K562 (cell line): ENCODE results near the gene IL6ST. TPM values are rescaled to one million over a fixed set of nuclear protein-coding genes. Genes with fewer than 3 reads are reported as not detected.
"Not testable (repeated sequence)": the region's sequence is repeated elsewhere in the genome, so short reads cannot be mapped to it uniquely, and the experiment has no call there.

Experiments used
- ATAC-seq: fragments of 200-7000 bp; cut with Tn5 transposase; 3 replicates; pipeline ENCODE4 v1.9.1; 2020; ENCODE audit warnings: moderate library complexity
- BruUV-seq: library from RNA; stranded (reverse); fragments of 400-500 nt; replicated peaks from 2 replicates; lab custom pipeline; 2021; lab: Mats Ljungman, UMichigan
- CTCF ChIA-PET: fragments of 300-600 bp; formaldehyde crosslinking; extraction: SDS; loops from one replicate; lab custom pipeline; 2021; ENCODE audit warnings: low intra/inter-chr PET ratio; lab: Yijun Ruan, JAX
- POLR2A ChIA-PET: fragments of 300-600, 350-650 bp; sonication (Branson Sonifier 250); formaldehyde crosslinking; extraction: SDS; loops from one replicate; lab custom pipeline; 2021; ENCODE audit warnings: antibody characterized with exemption, inconsistent platforms; lab: Yijun Ruan, JAX
- DNase-seq, 4 experiments: peaks; one replicate each; pipeline versions ENCODE4 v3.0.0 to v3.0.0-alpha.2; 2011 to 2018; ENCODE audit warnings: low spot score in 3 of 4, mixed read lengths in 3 of 4; ENCODE audit errors: extremely low read depth in 1 of 4
- FAIRE-seq: peaks from 2 replicates; lab custom pipeline; 2011; peaks lifted over from hg19 to GRCh38; lab: Jason Lieb, UNC
- H2AFZ ChIP-seq: 2 replicates; pipeline ENCODE4 v1.6.0; 2011; ENCODE audit warnings: low read depth, low read length, control low read depth, inconsistent platforms
- H3K27ac ChIP-seq: fragments of 200-600 bp; 3 replicates; pipeline ENCODE4 v1.8.0; 2011; ENCODE audit warnings: low read depth, mild to moderate bottlenecking, control low read depth, inconsistent platforms, low read length, moderate library complexity, mixed read lengths; ENCODE audit errors: extremely low read depth
- H3K27me3 ChIP-seq, 2 experiments: fragments of 300-600 bp in 1 of 2; 2 replicates in 1 of 2; 3 replicates in 1 of 2; pipeline versions ENCODE4 v1.6.0 to v1.8.0; 2011; ENCODE audit warnings: inconsistent platforms in 2 of 2, low read length in 2 of 2, mild to moderate bottlenecking in 1 of 2, mixed read lengths in 1 of 2, moderate library complexity in 1 of 2; ENCODE audit not compliant: control insufficient read depth in 2 of 2, insufficient read depth in 2 of 2
- H3K36me3 ChIP-seq: fragments of 300-600 bp; 3 replicates; pipeline ENCODE4 v1.8.0; 2011; ENCODE audit warnings: mild to moderate bottlenecking, low read length, inconsistent platforms; ENCODE audit not compliant: control insufficient read depth, insufficient read depth
- H3K4me1 ChIP-seq, 2 experiments: fragments of 200-600 bp in 1 of 2; replicated peaks in 1 of 2; 2 replicates in 1 of 2; 3 replicates in 1 of 2; pipeline versions ENCODE4 v1.5.1 to v1.8.0; 2011; ENCODE audit warnings: inconsistent platforms in 2 of 2, low read length in 2 of 2, mild to moderate bottlenecking in 1 of 2, mixed read lengths in 1 of 2, moderate library complexity in 1 of 2; ENCODE audit not compliant: control insufficient read depth in 2 of 2, insufficient read depth in 2 of 2
- H3K4me2 ChIP-seq: 2 replicates; pipeline ENCODE4 v1.6.1; 2011; ENCODE audit warnings: low read length, control low read depth, inconsistent platforms, mixed read lengths; ENCODE audit not compliant: insufficient read depth
- H3K4me3 ChIP-seq: fragments of 200-600 bp; sonication (generic), shearing (Covaris generic); 2 replicates; pipeline ENCODE4 v1.5.1; 2016; ENCODE audit warnings: control low read depth, inconsistent platforms
- H3K79me2 ChIP-seq: fragments of 200-600 bp; 3 replicates; pipeline ENCODE4 v1.8.0; 2011; ENCODE audit warnings: low read length, inconsistent platforms; ENCODE audit not compliant: control insufficient read depth, insufficient read depth
- H3K9ac ChIP-seq, 2 experiments: 2 replicates each; pipeline versions ENCODE4 v1.6.0 to v1.6.1; 2011; ENCODE audit warnings: low read depth in 2 of 2, low read length in 2 of 2, control low read depth in 1 of 2, inconsistent platforms in 1 of 2, mild to moderate bottlenecking in 1 of 2, mixed read lengths in 1 of 2; ENCODE audit not compliant: insufficient read depth in 1 of 2
- H3K9me1 ChIP-seq: one replicate; pipeline ENCODE4 v1.6.0; 2011; ENCODE audit warnings: inconsistent platforms, mild to moderate bottlenecking, low read length, moderate library complexity; ENCODE audit not compliant: control insufficient read depth, insufficient read depth
- H3K9me3 ChIP-seq: replicated peaks from 2 replicates; pipeline ENCODE4 v1.5.1; 2011; ENCODE audit warnings: low read depth, low read length, inconsistent platforms; ENCODE audit not compliant: control insufficient read depth, insufficient read depth
- H4K20me1 ChIP-seq: replicated peaks from 2 replicates; pipeline ENCODE4 v1.6.1; 2011; ENCODE audit warnings: low read length, inconsistent platforms, mixed read lengths; ENCODE audit not compliant: control insufficient read depth, insufficient read depth
- WGBS: fragments of 100-300 bp; shearing (Covaris generic); methylation state at CpG from one replicate; pipeline ENCODE4 v1.1.6; 2016; ENCODE audit warnings: low coverage, mixed read lengths; ENCODE audit not compliant: insufficient coverage; ENCODE audit errors: missing lambda C conversion rate; 5-methylcytosine and 5-hydroxymethylcytosine counted together
- in situ Hi-C: fragments of 300-500 bp; cut with MboI; formaldehyde crosslinking; loops from 4 replicates; pipeline ENCODE4 v1.15.0; 2018; ENCODE audit warnings: inconsistent platforms, mixed read lengths
- intact Hi-C: fragments of 100-400 bp; cut with micrococcal nuclease; formaldehyde crosslinking; loops from 2 replicates; pipeline ENCODE4 v1.14.2; 2022
- polyA plus RNA-seq, 8 experiments: library from polyadenylated mRNA; depleted of rRNA in 4 of 8; stranded (reverse) in 5 of 8; unstranded in 3 of 8; fragments of >200 nt; fragmentation: Nextera tagmentation in 2 of 8; fragmentation: Illumina TruSeq in 1 of 8; extraction: Ambion mirVana in 2 of 8; extraction: Trizol in 1 of 8; gene quantifications; 2 replicates each; pipeline versions ENCODE4 v1.2.1 to v1.2.3, GENCODE V29; 2011 to 2014; ENCODE audit warnings: inconsistent platforms in 1 of 8, missing spikeins in 1 of 8
- total RNA-seq, 7 experiments: library from RNA; depleted of rRNA in 6 of 7; stranded (reverse); fragments of >200 nt in 6 of 7; fragmentation: Illumina TruSeq in 2 of 7; extraction: Trizol in 2 of 7; gene quantifications; 2 replicates each; pipeline versions ENCODE4 v1.2.1 to v1.2.3, GENCODE V29; 2011 to 2021; ENCODE audit warnings: low replicate concordance in 1 of 7

IL6ST gene
- total and polyA plus RNA-seq, 9 of the 15 experiments (the other 6 are each of a cell fraction or from before 2014, with no cell fraction given) = 2.0 to 27.0 (median 7.9) TPM

DNA sequence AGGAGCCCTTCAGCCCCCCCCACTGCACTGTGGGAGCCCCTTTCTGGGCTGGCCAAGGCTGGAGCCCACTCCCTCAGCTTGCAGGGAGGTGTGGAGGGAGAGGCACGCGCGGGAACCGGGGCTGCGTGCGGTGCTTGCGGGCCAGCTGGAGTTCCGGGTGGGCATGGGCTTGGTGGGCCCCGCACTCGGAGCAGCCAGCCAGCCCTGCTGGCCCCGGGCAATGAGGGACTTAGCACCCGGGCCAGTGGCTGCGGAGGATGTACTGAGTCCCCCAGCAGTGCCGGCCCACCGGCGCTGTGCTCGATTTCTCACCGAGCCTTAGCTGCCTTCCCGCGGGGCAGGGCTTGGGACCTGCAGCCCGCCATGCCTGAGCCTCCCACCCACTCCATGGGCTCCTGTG, 40.6 kb upstream of the IL6ST start:
- H3K27me3 ChIP-seq, H3K79me2 ChIP-seq, H4K20me1 ChIP-seq, in situ Hi-C loops, DNase-seq, POLR2A ChIA-PET, H3K9ac ChIP-seq, ATAC-seq, H3K27ac ChIP-seq, FAIRE-seq, H3K36me3 ChIP-seq, BruUV-seq, H3K4me3 ChIP-seq, CTCF ChIA-PET, H2AFZ ChIP-seq, H3K9me1 ChIP-seq, H3K4me2 ChIP-seq, H3K9me3 ChIP-seq: not testable (repeated sequence)
- WGBS = no CpG with 5 or more reads among the region's 21 CpGs
- peaks cover 14 to 21% of the 10 kb centered on the region in 2 experiments for H3K4me1 ChIP-seq
- intact Hi-C loops = loop anchor here (5.0 kb wide), 1 partner anchor 43 kb away; the partner anchor contains the start of gene IL6ST

DNA sequence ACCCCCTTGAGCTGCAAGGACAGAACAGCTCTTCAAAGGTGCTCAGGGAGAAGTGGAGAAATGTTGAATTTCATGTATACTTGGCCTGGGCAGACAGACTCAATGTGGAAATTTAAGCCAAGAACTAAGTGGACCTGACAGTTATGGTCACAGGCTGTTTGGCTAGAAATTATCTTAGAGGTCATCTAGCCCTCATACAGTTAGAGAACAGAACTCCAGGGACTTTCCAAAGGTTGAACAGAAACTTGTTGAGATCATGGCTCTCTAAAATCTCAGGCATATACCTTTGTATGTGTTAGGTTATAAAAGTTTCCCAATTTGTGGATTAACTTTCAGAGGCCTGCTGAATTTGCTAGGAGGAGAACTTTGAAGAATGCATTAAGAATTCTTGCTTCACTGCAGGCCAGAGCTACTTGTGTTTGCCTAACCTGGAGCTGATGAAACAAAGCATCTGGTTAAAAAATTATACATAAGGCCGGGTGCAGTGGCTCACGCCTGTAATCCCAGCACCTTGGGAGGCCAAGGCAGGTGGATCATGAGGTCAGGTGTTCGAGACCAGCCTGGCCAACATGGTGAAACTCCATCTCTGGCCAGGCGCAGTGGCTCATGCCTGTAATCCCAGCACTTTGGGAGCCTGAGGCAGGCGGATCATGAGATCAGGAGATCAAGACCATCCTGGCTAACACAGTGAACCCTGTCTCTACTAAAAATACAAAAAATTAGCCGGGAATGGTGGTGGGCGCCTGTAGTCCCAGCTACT, 35.3 kb upstream of the IL6ST start:
- H3K4me2 ChIP-seq = not testable (repeated sequence)

More for the DNA sequence above, 35.3 kb upstream of the IL6ST start:
- H3K79me2 ChIP-seq, DNase-seq, intact Hi-C loops, H3K36me3 ChIP-seq, BruUV-seq, H3K9me1 ChIP-seq, H3K27ac ChIP-seq, H4K20me1 ChIP-seq, H3K9me3 ChIP-seq, H3K9ac ChIP-seq, CTCF ChIA-PET, in situ Hi-C loops, H3K4me3 ChIP-seq, H3K27me3 ChIP-seq: not testable (repeated sequence)
- Histone ChIP-seq H2AFZ (peak overlapping the region; percentile 60; the same call in 1 of the 2 replicates), H3K4me1 (peaks cover 4 to 10% of the 10 kb centered on the region in 2 experiments; a peak in 1 of 5 replicates)
- FAIRE-seq (peak; percentile 40), ATAC-seq (peak; percentile 42; the same call in 2 of the 3 replicates)
- POLR2A ChIA-PET = interaction anchor here (0.6 kb wide), 1 partner anchor 47 kb away, joined by 3 read pairs; no protein-coding TSS in a partner anchor
- WGBS = 77% methylated on average over 7 of the region's 7 CpGs
